ENCODE data around the gene PDC.
A peak's percentile ranks its signal among the peaks of the same experiment; 100 is the strongest.

Gene PDC

GRCh38 chr1:186461014-186461413, at the start of gene PDC:
Gene PDC (minus strand): TSS chr1:186461114. CDS start chr1:186449459, 11,655 bp downstream.
- no peak for DNase-seq

- DNase-seq, result no peak
These were observed 42.3 kb upstream of the PDC start for GRCh38 chr1:186503190-186503589.

DNA sequence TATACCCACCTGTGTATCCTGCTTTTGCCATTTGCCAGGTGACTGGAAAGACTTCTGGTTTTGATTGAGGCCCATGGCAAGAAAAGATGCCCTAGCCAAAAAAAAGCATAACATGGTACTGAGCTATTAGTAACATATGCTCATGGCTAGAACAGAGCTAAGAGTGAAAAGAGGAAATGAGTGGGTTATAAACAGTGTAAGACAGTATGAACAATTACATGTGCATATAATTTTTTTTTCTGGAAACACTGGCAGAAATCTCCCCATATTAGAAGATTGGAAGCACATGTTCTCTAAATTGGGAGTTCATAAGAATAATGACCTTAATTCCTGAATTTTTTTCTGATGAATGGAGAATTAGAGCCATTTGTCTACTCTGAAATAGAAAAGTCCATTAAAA, 41.2 kb upstream of the PDC start:
- DNase-seq, result no peak

- DNase-seq, result no peak
These were observed 39.9 kb upstream of the PDC start for GRCh38 chr1:186500804-186501203.

DNA sequence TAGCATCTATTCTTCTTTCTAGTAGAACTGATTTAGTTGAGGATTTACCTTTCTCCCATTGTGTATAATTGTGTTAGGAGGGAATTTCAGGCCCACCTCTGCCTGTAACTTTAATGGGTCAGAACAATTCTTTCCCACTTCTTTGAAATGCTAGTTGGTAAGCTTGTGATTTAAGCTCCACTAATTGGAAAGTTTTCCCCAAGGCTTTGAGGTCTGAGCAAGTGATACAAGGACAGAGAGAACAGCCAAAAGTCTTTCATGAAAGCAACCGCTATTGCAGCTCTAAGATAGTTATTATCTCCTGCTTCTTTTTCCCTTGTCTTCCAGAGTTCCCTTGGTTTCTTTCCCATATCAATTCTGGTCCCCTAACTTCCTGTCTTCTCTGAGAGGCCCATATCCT, 38.7 kb upstream of the PDC start:
- no peak for DNase-seq

DNA sequence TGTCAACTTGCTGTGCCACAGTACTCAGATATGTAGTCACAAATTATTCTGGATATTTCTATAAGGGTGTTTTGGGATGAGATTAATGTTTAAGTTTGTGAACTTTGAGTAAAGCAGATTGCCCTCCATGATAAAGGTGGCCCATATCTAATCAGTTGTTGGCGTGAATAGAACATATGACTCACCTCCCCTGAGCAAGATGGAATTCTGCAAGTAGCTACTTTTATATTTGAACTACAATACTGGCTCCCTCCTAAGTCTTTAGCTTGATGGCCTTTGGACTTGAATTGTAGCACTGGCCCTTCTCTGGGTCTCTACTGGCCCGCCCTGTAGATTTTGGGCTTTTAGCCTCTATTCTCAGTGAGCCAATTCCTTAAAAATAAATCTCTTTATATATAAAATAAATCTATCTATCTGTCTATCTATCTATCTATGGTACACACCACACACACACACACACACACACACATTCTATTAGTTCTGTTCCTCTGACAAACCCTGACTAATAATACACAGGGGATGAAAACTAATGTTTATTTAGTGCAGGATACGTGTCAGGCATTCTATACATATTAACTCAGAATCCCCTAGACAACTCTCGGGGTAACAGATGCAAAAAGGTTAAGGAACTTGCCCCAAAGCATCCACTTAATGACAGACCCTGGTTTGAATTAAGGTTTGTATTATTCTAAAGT, 37.9 kb upstream of the PDC start:
- no peak for DNase-seq

GRCh38 chr1:186498071-186498470, 37.2 kb upstream of the PDC start:
- DNase-seq, result no peak

- no peak for DNase-seq
These were observed 36.7 kb upstream of the PDC start for GRCh38 chr1:186497651-186498050.

- DNase-seq, result no peak
These were observed 35.4 kb upstream of the PDC start for GRCh38 chr1:186496171-186496851.

DNA sequence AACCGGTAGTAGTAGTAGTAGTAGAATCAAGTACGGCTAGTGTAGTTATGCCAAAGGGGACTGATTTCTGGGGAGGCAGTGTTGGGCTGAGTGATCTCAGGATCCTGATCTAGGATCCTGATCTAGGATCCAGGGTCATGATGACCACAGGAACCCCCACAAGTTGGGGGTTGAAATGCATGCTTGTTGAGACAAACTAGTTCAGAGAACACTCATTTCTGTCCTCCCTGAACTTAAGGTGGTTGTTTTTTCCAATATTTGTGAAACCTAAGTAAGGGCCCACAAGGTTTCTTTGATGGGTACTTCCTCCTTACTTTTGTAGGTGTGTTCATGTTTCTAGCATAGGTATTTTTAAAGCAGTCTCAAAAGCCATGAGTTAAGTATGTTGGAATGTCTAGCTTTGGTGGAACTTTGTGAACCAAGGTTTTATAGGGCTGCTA, 33.9 kb upstream of the PDC start:
- DNase-seq, result no peak

- DNase-seq, result no peak
These were observed 31.8 kb upstream of the PDC start for GRCh38 chr1:186492531-186493291.

DNA sequence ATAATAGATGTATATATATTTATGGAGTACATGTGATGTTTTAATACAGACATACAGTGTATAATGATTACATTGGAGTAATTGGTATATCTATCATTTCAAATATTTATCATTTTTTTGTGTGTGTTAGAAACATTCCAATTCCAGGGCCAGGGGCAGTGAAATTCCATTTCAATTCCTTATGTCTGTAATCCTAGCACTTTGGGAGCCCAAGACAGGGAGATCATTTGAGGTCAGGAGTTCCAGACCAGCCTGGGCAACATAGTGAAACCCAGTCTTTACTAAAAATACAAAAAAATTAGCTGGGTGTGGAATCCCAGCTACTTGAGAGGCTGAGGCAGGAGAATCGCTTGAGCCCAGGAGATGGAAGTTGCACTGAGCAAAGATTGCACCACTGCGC, 30.4 kb upstream of the PDC start:
- no peak for DNase-seq

- DNase-seq, result no peak
These were observed 26.2 kb upstream of the PDC start for GRCh38 chr1:186487163-186487562.

- no peak for DNase-seq
These were observed 25.1 kb upstream of the PDC start for GRCh38 chr1:186486061-186486460.

GRCh38 chr1:186483561-186483960, 22.6 kb upstream of the PDC start:
- DNase-seq, result no peak

GRCh38 chr1:186482661-186483255, 21.8 kb upstream of the PDC start:
- DNase-seq, result peak; percentile 53

GRCh38 chr1:186481303-186481888, 20.5 kb upstream of the PDC start:
- no peak for DNase-seq

GRCh38 chr1:186479162-186479561, 18.2 kb upstream of the PDC start:
- DNase-seq, result no peak

GRCh38 chr1:186476264-186477040, 15.5 kb upstream of the PDC start:
- DNase-seq, result no peak

DNA sequence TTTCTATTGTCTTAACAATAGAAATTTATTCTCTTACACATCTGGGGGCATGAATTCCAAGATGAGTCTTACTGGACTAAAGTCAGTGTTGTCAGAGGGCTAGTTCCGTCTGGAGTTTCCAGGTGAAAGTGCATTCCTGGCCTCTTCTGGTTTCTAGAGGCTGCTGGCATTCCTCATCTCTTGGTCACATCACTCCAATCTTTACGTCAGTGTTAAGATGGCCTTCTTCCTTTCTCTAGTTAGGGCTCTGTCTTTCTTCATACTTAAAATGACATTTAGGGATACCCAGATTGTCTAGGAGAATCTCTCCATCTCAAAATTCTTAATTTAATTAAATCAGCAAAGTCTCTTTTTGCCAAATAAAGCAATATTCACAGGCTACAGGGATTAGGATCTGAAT, 13.3 kb upstream of the PDC start:
- no peak for DNase-seq

DNA sequence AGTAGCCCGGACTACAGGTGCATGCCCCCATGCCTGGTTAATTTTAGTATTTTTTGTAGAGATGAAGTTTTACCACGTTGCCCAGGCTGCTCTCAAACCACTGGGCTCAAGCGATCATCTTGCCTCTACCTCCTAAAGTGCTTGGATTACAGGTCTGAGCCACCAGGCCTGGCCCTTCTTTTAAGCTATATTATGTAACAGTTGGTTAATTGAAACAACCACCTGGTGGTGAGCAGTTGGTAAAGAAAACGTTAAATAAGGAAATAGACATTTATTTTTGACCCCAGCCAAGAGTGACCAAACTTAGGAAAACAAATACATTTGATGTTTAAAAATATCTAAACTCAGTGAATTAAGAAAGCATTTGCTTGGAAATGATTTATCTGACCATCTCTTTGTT, 12.1 kb upstream of the PDC start:
- DNase-seq, result no peak

DNA sequence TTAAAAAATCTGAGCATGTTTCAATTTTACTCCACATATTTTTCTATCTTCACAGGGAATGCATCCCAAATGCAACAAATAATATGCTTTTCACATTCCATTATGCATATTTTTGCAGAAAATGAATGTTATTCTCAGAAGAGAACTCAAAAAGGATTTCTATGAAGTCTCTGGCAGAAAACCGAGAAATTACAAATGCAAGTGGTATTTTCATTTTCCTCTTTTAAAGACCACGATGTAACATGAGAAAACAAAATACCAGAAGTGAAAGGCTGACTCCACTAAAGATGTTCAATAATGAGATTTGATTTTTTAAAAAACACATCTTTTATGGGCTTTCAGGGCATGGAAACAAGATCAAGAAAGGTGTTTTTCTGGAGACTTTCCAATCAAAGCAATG, 5.0 kb upstream of the PDC start:
- DNase-seq, result no peak
